CD4-positive, alpha-beta T cell (primary cell): ENCODE results near the gene TXNDC12. TPM values are rescaled to one million over a fixed set of nuclear protein-coding genes. Genes with fewer than 3 reads are reported as not detected.

Source experiments
- ATAC-seq: fragments of 200-7000 bp; cut with Tn5 transposase; one replicate; pipeline ENCODE4 v1.10.0; 2022; ENCODE audit warnings: mild to moderate bottlenecking; ENCODE audit not compliant: poor library complexity
- CTCF ChIA-PET: fragments of 350-600 bp; sonication (Branson Sonifier 250); formaldehyde crosslinking; loops from one replicate; lab custom pipeline; 2021; ENCODE audit warnings: antibody characterized with exemption, inconsistent platforms; lab: Charles Lee
- POLR2A ChIA-PET: fragments of 350-600 bp; sonication (Branson Sonifier 250); formaldehyde crosslinking; loops from one replicate; lab custom pipeline; 2021; ENCODE audit warnings: antibody characterized with exemption, inconsistent platforms; lab: Charles Lee
- DNase-seq, 14 experiments: peaks; one replicate each; pipeline ENCODE4 v3.0.0-alpha.2; 2013 to 2020; ENCODE audit warnings: mixed read lengths in 2 of 14
- H3K27ac ChIP-seq, 2 donors: one replicate each; pipeline versions ENCODE4 v1.5.1 to v1.7.0; 2013; ENCODE audit warnings: low read length in 2 of 2, low read depth in 1 of 2, mild to moderate bottlenecking in 1 of 2
- H3K27me3 ChIP-seq, 2 experiments: 1 replicate in 1 of 2; 2 replicates in 1 of 2; pipeline versions ENCODE4 v1.6.1 to v1.7.0; 2013; ENCODE audit warnings: low read length in 2 of 2, control low read depth in 1 of 2, mild to moderate bottlenecking in 1 of 2, moderate library complexity in 1 of 2; ENCODE audit not compliant: insufficient read depth in 2 of 2, control insufficient read depth in 1 of 2
- H3K36me3 ChIP-seq: one replicate; pipeline ENCODE4 v1.6.1; 2013; ENCODE audit warnings: low read length, control low read depth; ENCODE audit not compliant: insufficient read depth
- H3K4me1 ChIP-seq: one replicate; pipeline ENCODE4 v1.6.1; 2013; ENCODE audit warnings: low read length, control low read depth; ENCODE audit not compliant: insufficient read depth
- H3K4me3 ChIP-seq: one replicate; pipeline ENCODE4 v1.5.1; 2013; ENCODE audit warnings: mild to moderate bottlenecking, low read length, moderate library complexity
- H3K9me3 ChIP-seq, 2 experiments: 1 replicate in 1 of 2; 2 replicates in 1 of 2; pipeline versions ENCODE4 v1.6.1 to v1.7.0; 2013; ENCODE audit warnings: low read length in 2 of 2, mild to moderate bottlenecking in 2 of 2, control low read depth in 1 of 2, moderate library complexity in 1 of 2; ENCODE audit not compliant: control insufficient read depth in 1 of 2, insufficient read depth in 1 of 2
- H3K27ac Mint-ChIP-seq: one replicate; pipeline ENCODE4 v1.8.0; 2020; ENCODE audit warnings: mixed read lengths
- H3K27me3 Mint-ChIP-seq: one replicate; pipeline ENCODE4 v1.8.0; 2021; ENCODE audit warnings: mixed read lengths
- H3K36me3 Mint-ChIP-seq: one replicate; pipeline ENCODE4 v1.8.0; 2021; ENCODE audit warnings: low read depth, mixed read lengths
- H3K4me1 Mint-ChIP-seq: one replicate; pipeline ENCODE4 v1.8.0; 2021; ENCODE audit warnings: low read depth, mixed read lengths
- H3K4me3 Mint-ChIP-seq: one replicate; pipeline ENCODE4 v1.8.0; 2020; ENCODE audit warnings: mild to moderate bottlenecking, mixed read lengths
- H3K9me3 Mint-ChIP-seq: one replicate; pipeline ENCODE4 v1.8.0; 2020; ENCODE audit warnings: mixed read lengths
- CTCF ChIP-seq: fragments of 200-600 bp; IDR thresholded peaks from one replicate; pipeline ENCODE4 v1.8.0; 2022; ENCODE audit warnings: antibody characterized with exemption, mild to moderate bottlenecking
- intact Hi-C, 2 experiments: fragments of 100-400 bp; cut with DNase I in 1 of 2; cut with micrococcal nuclease in 1 of 2; formaldehyde crosslinking; loops; one replicate each; pipeline versions ENCODE4 v1.15.1 to v1.9.0; 2023 to 2025; cut with DNase I, micrococcal nuclease
- total RNA-seq, 174 experiments: library from RNA in 2 of 174; stranded (reverse) in 2 of 174; gene quantifications; one replicate each; pipeline ENCODE4 v1.2.3 and lab custom pipeline; 2021 to 2026

The TXNDC12 gene
- total RNA-seq, 2 experiments from 2014 or later: 14.3 to 15.4 TPM

GRCh38 chr1:52003877-52004276 lies 51.1 kb downstream of the TXNDC12 start:
- intact Hi-C loops: no loop called here
- H3K4me1 ChIP-seq: no peaks in the 10 kb centered on the region
- no peak overlapping the region for H3K27ac Mint-ChIP-seq
- no peaks in the 10 kb centered on the region for H3K9me3 ChIP-seq
- DNase-seq (no peak), ATAC-seq (no peak)
- peaks cover 9 to 11% of the 10 kb centered on the region in 2 experiments for H3K27me3 ChIP-seq
- no peak overlapping the region for H3K27ac ChIP-seq
- no peaks in the 10 kb centered on the region for H3K36me3 ChIP-seq
- no peaks in the 10 kb centered on the region for H3K4me1 Mint-ChIP-seq
- no peak overlapping the region for H3K4me3 Mint-ChIP-seq
- TF ChIP-seq CTCF: no peak
- CTCF ChIA-PET: no interaction called here
- H3K36me3 Mint-ChIP-seq: no peaks in the 10 kb centered on the region
- no peak overlapping the region for H3K4me3 ChIP-seq
- peaks cover 43% of the 10 kb centered on the region for H3K27me3 Mint-ChIP-seq
- POLR2A ChIA-PET: no interaction called here
- no peaks in the 10 kb centered on the region for H3K9me3 Mint-ChIP-seq

- H3K4me1 Mint-ChIP-seq: no peaks in the 10 kb centered on the region
These were observed 52.7 kb downstream of the TXNDC12 start for GRCh38 chr1:52002038-52002917.

GRCh38 chr1:51998701-51999100 lies 56.3 kb downstream of the TXNDC12 start:
- Histone ChIP-seq H3K9me3 (no peaks in the 10 kb centered on the region), H3K27ac (no peak overlapping the region), H3K4me1 (no peaks in the 10 kb centered on the region), H3K4me3 (no peak overlapping the region), H3K36me3 (no peaks in the 10 kb centered on the region), H3K27me3 (peaks cover under 1 to 5% of the 10 kb centered on the region in 2 experiments)
- H3K4me1 Mint-ChIP-seq: no peaks in the 10 kb centered on the region
- no peaks in the 10 kb centered on the region for H3K36me3 Mint-ChIP-seq
- no peaks in the 10 kb centered on the region for H3K9me3 Mint-ChIP-seq
- POLR2A ChIA-PET: no interaction called here
- H3K27ac Mint-ChIP-seq: no peak overlapping the region
- intact Hi-C loops: no loop called here
- TF ChIP-seq CTCF: no peak
- H3K27me3 Mint-ChIP-seq: peaks cover 22% of the 10 kb centered on the region
- H3K4me3 Mint-ChIP-seq: no peak overlapping the region
- no peak for DNase-seq
- no peak for ATAC-seq
- CTCF ChIA-PET: no interaction called here

More at GRCh38 chr1:52002038-52002917, 52.7 kb downstream of the TXNDC12 start:
- POLR2A ChIA-PET: no interaction called here
- Mint-ChIP-seq H3K9me3 (no peaks in the 10 kb centered on the region), H3K27ac (no peak overlapping the region), H3K4me3 (no peak overlapping the region), H3K36me3 (no peaks in the 10 kb centered on the region), H3K27me3 (peaks cover 42% of the 10 kb centered on the region)
- TF ChIP-seq CTCF: peak; percentile 86
- Histone ChIP-seq H3K9me3 (no peaks in the 10 kb centered on the region), H3K4me3 (no peak overlapping the region), H3K4me1 (no peaks in the 10 kb centered on the region), H3K36me3 (no peaks in the 10 kb centered on the region), H3K27me3 (peaks cover 7 to 9% of the 10 kb centered on the region in 2 experiments), H3K27ac (no peak overlapping the region)
- DNase-seq: peak in 11 of 14 experiments; percentile 4 to 86 (median 32)
- intact Hi-C loops: loop anchor here (1.0 kb wide), 1 partner anchor 105 kb away; no protein-coding TSS in a partner anchor
- CTCF ChIA-PET: interaction anchor here (1.1 kb wide), 1 partner anchor 105 kb away, joined by 6 read pairs; no protein-coding TSS in a partner anchor
- peak; percentile 95 for ATAC-seq
